ENCODE data around the gene ZNF536.

The ZNF536 gene

DNA sequence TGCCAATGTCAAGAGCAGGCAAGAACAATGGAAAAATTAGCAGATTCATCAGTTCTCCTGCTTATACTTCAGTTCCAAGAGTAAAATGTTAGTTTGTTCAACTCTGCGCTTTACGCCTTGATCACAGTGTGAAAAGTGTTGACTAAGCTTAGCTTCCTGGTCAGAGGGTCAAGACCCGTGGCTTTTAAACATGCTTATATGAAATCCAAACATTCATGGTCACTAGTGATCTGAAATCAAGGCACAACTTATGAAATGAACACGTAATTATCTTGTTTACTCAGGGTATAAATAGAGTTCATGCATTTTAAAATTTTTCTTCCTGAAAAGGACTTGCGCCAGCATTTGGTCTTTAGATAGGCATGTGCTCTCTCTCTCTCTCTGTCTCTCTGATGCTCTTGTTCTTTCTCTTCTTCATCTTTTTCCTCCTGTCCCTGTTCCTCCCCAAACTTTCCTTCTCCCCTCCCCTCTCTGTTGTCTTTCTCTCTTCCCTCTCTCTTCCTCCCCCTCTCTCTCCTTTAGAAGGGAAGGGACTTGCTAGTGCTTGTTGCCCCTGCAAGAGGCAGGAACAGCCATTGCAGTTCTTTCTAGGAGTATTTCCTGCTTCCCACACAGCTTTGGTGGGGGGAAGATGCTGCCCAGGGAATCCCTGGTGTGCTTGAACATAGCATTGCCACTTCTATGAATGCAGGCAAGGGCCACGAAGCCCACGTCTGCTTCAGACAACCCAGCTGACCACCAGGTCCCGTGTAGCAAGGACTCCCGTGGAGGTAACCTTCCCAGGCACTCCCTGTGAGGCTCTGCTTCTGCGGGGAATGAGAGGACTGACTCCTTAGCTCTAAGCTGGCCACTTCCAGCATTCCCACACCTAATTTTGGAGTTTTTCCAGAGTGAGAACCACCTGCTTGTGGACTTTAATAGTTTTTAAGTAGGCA is 7.1 kb upstream of the ZNF536 start:
- no peak for DNase-seq

DNA sequence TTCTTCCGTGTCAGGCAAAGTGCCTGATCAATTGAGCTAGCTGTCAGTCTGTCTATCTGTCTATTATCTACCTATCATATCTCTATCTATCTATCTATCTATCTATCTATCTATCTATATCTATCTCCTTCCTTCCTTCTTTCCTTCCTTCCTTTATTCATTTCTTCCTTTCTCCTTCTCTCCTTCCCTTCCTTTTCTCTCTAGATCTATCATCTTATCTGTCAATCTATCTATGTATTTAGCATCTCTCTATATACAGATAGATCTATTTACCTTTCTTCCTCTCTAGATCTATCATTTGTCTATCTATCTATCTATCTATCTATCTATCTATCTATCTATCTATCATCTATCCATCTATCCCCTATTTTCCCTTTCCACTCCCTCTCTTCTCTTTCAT is 5.9 kb upstream of the ZNF536 start:
- no peak for DNase-seq

DNA sequence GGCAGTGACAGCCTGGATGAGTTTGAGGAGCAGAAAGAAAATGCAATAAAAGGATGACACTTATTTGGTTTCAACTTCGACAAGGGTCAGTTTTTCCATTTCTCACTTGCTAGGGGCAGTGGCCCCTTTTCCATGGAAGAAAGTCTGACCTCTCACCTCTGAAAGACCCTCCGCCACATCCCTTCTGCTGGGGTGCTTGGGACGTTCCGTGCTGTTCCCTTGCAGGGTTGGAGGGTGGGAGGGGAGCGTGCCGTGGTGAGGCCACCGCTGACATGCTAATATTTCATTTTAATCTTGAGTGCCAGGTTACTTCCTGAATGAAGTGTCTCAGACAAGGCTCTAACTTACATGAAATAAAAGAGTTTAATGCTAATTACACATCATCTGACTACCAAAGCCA is 5.2 kb upstream of the ZNF536 start:
- DNase-seq: no peak

DNA sequence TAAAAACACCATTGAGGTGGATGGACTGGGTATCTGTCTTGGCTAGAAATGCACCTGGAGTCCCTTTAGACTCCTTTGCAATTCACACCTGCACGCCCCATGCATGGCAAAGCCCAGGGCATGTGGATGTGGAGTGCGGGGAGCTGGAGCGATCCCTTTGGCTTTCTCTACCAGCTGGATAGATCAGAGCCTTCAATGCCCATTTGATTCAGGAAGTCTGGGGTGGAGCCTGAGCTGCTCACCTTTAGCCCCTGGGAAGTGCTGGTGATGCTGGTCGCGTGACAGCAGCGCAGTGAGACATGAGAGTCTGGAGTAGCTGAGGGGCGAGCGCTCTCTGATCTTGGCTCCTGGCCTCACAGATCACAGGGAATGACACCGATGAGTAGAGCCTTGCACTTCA is 4.8 kb upstream of the ZNF536 start:
- DNase-seq: no peak

DNA sequence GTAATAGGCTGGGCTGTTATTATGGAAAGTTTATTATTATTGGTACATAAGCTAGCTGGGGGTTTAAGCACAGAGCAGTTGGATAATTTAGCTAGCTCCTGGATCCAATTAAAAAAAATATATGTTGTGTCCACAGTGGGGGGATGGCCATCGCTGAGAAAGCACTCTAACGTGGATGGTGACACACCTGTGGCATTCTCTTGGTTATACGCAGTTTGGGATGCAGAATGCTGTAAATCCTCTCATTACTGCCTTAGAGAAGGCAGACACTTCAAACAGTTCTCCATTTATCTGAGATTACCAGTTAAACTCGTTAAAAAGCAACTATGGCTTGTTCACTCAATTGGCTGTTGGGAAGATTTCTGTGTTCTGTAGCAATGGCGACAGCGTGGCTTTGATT is 2.4 kb upstream of the ZNF536 start:
- DNase-seq: no peak

DNA sequence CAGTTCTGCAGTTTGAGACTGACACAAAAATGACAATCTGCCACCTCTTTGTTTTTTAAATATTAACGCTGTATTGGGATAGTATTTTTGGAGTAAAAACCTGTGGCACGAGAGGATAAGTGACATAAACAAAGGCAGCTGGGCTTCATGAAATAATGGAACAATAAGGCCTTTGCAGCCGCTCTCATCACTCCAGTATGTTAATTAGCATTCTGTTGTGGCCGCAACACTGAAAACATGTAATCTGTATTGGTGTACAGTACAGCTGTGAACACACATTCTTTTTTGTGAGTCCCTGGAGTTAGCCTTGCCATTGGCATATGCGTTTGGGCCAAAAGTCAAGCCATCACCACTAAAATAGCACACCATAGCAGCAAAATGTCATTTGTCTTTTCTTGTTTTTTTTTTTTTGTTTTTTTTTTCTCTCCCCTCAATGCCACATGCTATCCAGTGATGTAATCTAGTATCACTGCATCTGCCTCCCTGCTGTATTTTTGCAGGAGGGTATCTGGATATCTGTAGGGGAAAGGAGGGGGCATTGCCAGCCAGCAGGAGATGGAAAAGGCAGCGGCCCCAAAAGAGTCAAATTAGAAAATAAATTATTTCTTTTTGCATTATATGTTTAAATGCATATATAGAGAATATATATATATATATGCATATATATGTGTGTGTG is 885 bp upstream of the ZNF536 start:
- no peak for DNase-seq

DNA sequence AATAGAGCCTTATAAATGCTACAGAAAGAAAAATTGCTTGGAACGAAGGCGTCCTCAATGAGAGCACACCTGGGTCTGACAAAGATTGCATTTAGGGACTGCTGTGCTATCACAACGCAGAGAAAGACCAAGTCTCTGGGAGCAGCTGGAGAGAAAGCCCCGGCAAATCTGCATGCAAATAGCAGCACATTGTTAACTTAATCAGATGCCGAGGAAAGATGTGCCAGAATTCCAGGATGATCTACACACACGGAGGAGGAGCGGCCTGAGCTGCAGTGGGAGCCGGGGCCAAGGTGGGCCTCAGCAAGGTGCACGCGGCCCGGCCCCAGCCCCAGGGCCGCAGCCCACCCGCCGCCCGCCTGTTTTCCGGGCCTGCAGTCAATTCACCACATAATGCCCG is 1.4 kb downstream of the ZNF536 start:
- no peak for DNase-seq

DNA sequence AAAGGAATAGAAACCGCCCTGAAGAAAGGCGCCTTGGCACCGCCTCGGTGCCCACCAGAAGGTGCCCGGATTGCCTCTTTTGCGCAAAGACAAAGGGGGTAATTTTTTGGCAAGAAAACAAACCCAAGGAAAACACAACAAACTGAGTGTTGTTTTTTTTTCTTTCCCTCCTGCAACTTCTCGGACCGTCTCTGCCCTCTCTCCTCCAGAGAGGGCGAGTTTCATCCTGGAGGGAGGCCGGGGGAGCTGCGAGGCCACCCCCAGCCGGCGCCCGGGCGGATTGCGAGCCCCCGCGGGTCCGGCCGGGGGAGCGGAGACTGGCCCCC is 2.3 kb downstream of the ZNF536 start:
- DNase-seq: no peak

DNA sequence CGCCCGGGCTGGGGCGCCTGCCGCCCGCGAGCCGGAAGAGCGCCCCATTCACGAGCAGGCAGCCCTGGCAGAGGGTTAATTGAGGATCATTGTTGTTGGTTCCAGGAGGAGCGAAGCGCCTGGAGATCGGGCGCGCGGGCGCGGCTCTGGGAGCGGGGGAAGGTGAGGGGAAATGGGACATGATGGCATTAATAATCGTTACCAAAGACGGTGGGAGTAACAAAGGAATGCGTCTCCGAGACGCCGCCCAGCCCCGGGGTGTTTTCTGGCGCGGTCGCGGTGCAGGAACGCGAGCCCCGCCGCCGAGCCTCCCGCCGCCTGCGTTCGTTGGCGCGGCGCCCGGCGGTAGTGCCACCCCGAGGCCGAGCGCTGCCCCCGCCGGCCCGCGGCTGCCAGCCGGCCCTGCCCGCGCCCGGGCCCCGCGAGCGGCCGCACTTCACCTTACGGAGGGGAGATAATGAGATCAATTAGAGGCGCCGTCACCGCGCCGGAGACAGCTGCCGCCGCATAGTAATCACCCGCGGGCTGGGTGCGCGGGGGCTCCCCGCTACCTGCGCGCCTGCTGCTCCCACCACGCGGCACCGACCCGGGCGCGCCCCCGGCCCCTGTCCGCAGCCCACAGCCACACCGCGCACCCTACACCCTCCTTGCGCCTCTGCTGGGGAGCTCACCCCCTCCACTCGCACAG is 2.8 kb downstream of the ZNF536 start:
- DNase-seq: no peak

DNA sequence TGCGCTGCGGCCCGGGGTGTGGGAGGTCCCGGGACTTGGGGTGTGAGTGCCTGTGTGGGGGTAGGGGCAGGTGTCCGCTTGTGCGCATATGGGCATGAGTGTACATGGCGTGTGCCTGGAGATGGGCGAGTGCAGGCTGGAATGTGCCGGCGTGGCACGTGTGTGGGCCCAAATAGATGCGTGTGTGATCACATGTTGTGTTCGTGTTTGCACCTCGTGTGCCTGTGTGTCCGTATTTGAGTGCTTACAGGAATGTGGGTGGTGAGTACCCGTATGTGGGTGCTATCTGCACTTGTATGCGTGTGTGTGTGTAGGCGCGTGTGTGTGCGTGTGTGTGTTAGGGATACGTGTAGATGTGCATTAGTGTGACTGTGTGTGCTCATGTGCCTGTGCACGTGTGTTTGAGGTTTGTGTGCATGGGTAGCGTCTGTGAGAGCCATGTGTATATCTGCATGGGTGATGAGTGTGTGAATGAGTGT is 3.4 kb downstream of the ZNF536 start:
- DNase-seq: no peak

DNA sequence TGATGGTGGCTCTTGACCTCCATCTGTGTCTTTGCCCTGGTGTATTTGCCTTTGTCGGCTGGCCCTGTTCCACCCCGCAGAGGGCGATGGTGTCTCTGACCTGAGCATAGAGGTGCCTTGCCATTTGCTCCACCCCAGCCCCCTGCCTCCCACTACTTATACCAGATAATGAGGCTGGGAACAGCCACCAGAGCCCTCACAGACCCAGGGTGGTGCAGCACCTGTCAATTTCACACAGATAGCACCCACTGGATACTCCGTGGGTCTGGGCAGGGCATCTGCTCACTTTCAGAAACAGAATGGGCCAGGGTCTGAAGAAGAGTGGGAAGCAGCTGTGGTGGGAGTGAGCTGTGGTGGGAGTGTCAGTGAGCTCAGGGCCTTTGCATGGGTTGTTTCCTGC is 4.1 kb downstream of the ZNF536 start:
- no peak for DNase-seq

DNA sequence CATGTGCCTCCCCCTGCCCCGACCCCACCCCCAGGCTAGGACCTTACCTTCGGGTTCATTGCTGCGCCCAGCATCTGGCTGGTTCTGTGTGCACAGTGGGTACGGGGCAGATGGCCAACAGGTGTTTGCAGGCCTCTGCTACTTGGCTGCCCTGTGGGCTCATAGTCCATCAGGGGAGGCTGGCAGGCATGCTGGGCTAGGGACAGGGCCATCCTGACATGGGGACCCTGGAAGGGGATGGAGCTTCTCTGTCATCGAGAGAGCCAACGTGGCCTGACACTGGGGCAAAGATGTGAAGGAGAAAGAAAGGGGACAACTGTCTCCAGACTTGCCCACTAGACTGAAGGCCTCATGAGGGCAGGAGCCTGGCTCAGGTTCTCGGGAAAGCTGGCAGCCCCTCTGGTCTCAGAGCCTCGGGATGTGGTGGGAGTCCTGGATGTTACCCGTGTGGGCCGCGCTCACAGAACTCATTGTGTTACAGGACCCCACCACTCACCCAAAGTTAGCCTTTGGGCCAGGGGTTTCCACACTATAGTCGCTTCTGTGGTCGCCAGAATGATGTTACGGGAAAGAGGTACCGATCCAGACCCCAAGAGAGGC is 4.7 kb downstream of the ZNF536 start:
- DNase-seq: no peak

DNA sequence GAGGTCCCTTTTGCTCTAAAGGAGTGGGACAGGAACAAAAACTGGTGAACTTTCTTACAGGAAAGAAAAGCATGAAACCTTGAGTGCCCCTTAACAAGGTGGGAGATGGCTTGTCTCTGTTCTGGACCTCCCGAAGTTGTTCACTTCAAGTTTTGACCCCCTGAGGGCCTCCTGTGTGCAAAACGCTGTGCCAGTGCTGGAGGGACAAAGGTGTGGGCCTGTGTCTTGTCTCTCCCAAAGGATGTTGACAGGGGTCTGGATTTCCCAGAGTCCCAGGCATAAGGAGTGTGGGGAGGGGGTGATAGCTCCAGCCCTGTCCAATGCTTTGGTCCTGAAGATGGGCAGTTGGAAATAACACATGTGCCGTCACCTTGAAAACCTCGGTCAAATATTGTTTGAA is 6.5 kb downstream of the ZNF536 start:
- no peak for DNase-seq

DNA sequence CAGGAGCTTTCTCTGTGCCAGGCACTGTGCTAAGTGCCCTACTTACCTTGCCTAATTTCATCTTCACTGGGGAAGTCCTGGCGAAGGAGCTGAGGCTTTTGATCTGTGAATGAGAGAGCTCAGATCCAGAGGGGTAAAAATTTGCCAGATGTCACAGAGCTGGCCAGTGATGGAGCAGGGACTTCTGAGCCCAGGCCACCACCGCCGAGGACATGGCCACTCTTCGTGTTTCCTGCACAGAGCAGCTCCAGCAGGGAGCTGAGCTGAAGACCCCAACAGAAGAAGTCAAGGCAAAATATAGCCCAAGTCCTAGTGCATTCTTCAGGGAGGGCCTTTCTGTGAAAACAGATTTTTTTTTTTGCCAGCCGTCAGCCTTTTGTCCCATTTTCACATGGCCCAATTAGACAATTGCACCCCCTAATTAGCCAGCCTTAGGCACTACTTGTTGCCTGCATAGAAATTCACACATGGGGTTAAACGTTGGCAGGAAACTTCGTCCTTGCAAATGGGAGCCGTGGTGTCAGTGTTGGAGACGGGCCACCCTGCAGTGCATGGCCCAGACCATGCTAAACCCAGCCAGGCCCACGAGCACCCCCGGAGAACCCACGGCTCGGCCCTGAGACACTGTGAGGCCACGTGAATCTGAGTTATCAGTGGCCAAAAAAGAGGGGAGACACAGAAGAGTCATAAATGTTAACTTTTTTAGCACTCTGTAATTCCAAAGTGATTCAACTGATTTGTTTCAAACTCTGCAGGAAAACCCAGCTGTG is 7.8 kb downstream of the ZNF536 start:
- no peak for DNase-seq

DNA sequence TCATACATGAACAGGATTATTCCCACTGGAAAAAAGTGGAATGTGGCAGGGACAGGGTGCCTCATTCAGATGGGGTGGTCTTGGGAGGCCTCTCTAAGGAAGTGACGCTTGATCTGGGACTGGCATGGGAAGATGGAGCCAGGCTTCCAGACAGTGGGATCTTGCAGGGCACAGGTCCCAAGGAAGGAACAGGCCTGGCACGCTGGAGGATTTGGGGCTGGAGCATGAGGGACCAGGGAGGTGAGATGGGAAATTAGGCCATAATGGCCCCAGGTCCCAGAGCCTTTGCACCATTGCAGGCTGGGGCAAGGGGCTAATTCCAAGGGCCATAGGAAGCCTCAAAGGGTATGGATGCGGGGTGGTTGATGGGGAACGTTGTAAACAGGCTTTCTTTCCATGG is 9.2 kb downstream of the ZNF536 start:
- no peak for DNase-seq

DNA sequence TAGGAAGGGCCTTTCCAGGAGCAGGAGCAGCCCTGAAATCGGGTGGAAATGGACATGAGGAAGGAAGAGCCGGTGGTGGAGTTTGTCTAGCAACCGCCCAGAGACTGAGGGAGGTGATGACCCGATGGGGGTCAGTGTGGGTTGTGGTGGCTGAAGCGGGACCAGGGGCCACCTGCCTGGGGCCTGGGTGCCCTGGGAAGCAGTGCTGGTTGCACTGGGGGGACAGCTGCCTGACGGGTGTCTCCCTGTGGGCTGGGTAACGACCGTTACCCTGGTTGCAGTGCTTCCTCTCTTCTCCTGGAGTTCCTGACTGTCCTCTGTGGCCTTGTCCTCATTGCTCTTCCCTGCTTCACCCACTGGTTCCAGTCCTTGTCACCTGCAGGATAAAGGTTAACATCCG is 13.0 kb downstream of the ZNF536 start:
- no peak for DNase-seq

DNA sequence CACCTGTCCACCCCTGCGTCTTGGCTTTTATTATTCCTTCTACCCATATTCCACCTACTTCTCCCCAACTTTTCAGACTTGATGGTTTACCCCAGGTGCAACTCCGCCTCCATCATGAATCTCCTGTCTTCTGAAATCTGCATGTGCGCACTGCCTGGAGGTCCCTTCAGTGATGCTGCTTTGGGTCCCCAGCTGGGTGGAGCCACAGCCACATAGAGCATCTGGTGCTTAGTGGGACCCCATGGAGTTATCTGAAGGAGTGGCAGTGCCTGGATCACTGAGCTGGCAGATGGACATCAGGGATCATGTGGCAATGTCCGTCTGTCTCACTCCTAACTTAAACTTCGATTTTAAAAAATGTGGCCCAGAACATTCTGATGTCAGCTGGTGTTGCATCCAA is 13.5 kb downstream of the ZNF536 start:
- DNase-seq: no peak

DNA sequence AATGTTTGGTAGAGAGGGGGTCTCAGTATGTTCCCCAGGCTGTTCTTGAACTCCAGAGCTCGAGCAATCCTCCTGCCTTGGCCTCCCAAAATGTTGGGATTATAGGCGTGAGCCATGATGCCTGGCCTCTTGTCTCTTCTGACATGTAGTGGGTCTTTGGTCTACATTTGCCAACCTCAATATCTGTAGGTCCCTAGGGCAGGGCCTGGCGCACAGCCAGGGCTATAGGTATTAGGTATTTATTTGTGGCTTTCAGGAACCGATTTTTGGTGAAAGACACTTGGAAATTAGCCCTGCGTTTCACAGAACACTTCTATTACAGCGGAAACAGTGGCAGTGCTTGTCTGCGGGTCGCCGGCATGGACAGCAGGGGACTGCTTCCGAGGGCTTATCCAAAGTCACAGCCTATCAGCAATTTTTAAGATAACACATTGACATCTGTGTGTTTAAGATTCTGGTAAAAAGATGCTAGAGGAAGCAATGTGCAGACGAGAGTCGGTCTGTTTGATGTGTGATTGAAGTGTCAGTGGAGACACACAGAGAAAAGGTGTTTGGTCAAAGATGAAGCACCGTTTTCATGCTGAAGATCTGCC is 14.5 kb downstream of the ZNF536 start:
- DNase-seq: no peak

DNA sequence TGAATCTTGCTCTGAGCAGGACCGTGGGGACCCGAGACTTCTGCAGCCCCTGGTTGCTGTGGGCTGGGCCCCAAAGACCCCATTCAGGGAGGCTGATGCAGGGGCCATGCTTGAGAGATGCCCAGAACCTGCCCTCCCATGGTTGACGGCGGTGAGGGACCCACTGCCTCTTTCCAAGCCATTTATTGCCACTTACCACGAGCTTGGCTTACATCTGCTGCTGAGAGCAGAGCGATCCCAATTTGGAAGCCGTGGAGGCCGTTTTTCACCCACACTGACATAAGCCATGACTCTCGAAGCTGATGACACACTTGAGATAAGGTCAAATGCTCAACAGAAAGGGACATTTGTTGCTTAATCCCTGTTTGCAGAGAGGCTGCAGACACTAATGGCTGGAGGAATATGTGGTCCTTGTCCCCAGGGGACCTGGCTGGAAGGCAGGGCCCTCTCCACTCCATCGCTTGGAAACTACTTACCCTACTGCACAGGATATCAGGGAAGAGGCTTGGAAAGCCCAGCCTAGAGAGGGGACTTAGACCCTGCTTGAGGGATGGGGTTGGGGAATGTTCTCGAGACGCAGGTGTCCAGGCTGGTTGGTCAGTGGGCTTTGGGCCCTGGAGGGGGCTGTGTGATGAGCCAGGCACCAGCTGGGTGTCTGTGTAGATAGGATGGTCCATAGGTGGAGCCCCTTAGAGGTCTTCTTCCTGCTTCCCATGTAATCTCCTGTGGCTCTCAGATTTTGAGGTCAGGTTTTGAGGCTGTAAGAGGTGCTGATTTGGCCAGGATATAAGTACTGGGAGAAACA is 15.3 kb downstream of the ZNF536 start:
- DNase-seq: no peak

DNA sequence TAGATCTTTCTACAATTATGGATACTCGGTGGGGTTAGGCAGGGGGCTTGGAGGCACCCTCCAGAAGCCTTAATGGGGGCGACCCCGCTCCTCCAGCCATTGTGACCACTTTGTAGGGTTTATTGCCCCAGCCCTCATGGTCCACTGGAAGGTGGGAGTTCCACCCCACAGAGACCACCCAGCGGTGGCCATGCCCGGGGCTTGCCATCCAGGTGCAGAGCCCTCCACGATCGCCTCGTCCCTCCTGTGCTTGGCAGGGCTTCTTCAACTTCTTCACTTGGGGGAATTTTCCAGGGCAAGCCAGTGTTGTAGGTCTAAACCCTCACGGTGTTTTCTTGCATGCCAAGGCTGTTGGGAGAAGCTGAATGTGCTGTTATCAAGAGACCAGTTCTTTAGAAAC is 16.1 kb downstream of the ZNF536 start:
- no peak for DNase-seq

DNA sequence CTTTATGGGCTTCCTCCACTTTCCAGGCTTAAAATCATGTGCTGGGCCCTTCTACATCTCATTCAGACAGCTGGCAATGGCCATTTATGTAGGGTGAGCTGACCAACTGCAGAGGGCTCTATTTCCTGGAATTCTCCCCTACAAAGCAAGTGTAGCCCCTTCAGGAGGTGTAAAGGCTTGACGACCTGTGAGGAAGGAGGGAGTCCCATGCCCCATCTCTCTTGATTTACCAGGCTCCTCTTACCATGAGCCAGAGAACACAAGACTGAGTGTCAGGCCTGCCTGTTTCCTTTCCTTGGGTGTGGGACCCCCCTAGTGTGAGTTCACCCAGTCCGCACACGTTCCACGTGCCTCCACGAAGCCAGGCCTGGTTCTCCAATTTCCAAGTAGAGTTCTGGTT is 16.6 kb downstream of the ZNF536 start:
- no peak for DNase-seq

Measured in AML-193 (cell line).